ENCODE data around the gene NOXO1.
A peak's percentile ranks its signal among the peaks of the same experiment; 100 is the strongest.
"Not testable (repeated sequence)": the region's sequence is repeated elsewhere in the genome, so short reads cannot be mapped to it uniquely, and the experiment has no call there.

The NOXO1 gene

GRCh38 chr16:2015117-2015946, 34.1 kb upstream of the NOXO1 start:
- Histone ChIP-seq H3K4me3 (no peak overlapping the region), H3K27ac (peak overlapping the region in 10 of 21 experiments; percentile 22 to 79 (median 50))

- Histone ChIP-seq H3K27ac (no peak overlapping the region), H3K4me3 (no peak overlapping the region)
Measured at GRCh38 chr16:2013527-2013926, 32.3 kb upstream of the NOXO1 start.

GRCh38 chr16:2011726-2012125, 30.5 kb upstream of the NOXO1 start:
- not testable (repeated sequence) for H3K27ac ChIP-seq, H3K4me3 ChIP-seq

GRCh38 chr16:2009791-2010510, 28.7 kb upstream of the NOXO1 start, which contains the start of gene ZNF598:
ZNF598 (minus strand) TSS chr16:2009821.
- Histone ChIP-seq H3K4me3 (peak within 1 kb of the TSS; percentile 59 to 99 (median 98)), H3K27ac (peak within 1 kb of the TSS; percentile 79 to 100 (median 96))

- H3K27ac ChIP-seq = peak overlapping the region; percentile 79 to 100 (median 95)
- H3K4me3 ChIP-seq = peak overlapping the region; percentile 59 to 99 (median 98)
Measured at GRCh38 chr16:2009164-2009711, 28.0 kb upstream of the NOXO1 start.

GRCh38 chr16:2008631-2009163, 27.4 kb upstream of the NOXO1 start:
- H3K4me3 ChIP-seq = peak overlapping the region; percentile 59 to 99 (median 98)
- peak overlapping the region; percentile 79 to 100 (median 95) for H3K27ac ChIP-seq

GRCh38 chr16:2008009-2008526, 26.8 kb upstream of the NOXO1 start:
- H3K4me3 ChIP-seq = peak overlapping the region; percentile 59 to 99 (median 98)
- peak overlapping the region in 20 of 21 experiments; percentile 79 to 100 (median 94) for H3K27ac ChIP-seq

GRCh38 chr16:2007081-2007836, 26.0 kb upstream of the NOXO1 start:
- Histone ChIP-seq H3K27ac (peak overlapping the region in 19 of 21 experiments; percentile 50 to 98 (median 94)), H3K4me3 (peak overlapping the region; percentile 59 to 99 (median 98))

GRCh38 chr16:2006317-2006716, 25.0 kb upstream of the NOXO1 start:
- Histone ChIP-seq H3K27ac (peak overlapping the region in 9 of 21 experiments; percentile 30 to 98 (median 96)), H3K4me3 (no peak overlapping the region)

GRCh38 chr16:2005646-2006045, 24.4 kb upstream of the NOXO1 start:
- H3K4me3 ChIP-seq = no peak overlapping the region
- H3K27ac ChIP-seq = peak overlapping the region in 4 of 21 experiments; percentile 6 to 98 (median 16)

GRCh38 chr16:2004795-2005517, 23.7 kb upstream of the NOXO1 start:
- Histone ChIP-seq H3K4me3 (no peak overlapping the region), H3K27ac (peak overlapping the region in 6 of 21 experiments; percentile 6 to 98 (median 16))

- no peak overlapping the region for H3K4me3 ChIP-seq
- H3K27ac ChIP-seq = peak overlapping the region in 3 of 21 experiments; percentile 14 to 37 (median 19)
Measured at GRCh38 chr16:2003827-2004641, 22.8 kb upstream of the NOXO1 start.

GRCh38 chr16:2003231-2003826, 22.1 kb upstream of the NOXO1 start:
- no peak overlapping the region for H3K4me3 ChIP-seq
- peak overlapping the region in 1 of 21 experiments; percentile 37 for H3K27ac ChIP-seq

GRCh38 chr16:2002406-2003230, 21.3 kb upstream of the NOXO1 start:
- Histone ChIP-seq H3K4me3 (no peak overlapping the region), H3K27ac (no peak overlapping the region)

GRCh38 chr16:2001456-2002355, 20.4 kb upstream of the NOXO1 start:
- Histone ChIP-seq H3K27ac (no peak overlapping the region), H3K4me3 (no peak overlapping the region)

All from skin epidermis (tissue), 12 donors.